GM23338 (cell line): ENCODE results near the gene BIN1. TPM values are rescaled to one million over a fixed set of nuclear protein-coding genes. Genes with fewer than 3 reads are reported as not detected.

Experiments used
- ATAC-seq: fragments of 200-7000 bp; cut with Tn5 transposase; 3 replicates; pipeline ENCODE4 v1.9.1; 2020
- DNase-seq: peaks from one replicate; pipeline ENCODE4 v3.0.0-alpha.2; 2015; ENCODE audit warnings: low spot score
- H2AFZ ChIP-seq: fragments of 200-600 bp; sonication (generic); 2 replicates; pipeline ENCODE4 v1.8.0; 2016; ENCODE audit warnings: antibody characterized with exemption, mild to moderate bottlenecking, moderate library complexity
- H3F3A ChIP-seq: fragments of 200-600 bp; sonication (generic); replicated peaks from 2 replicates; pipeline ENCODE4 v1.8.0; 2017; ENCODE audit warnings: antibody characterized with exemption, mixed run types, low read depth
- H3K27ac ChIP-seq: fragments of 200-600 bp; sonication (generic); 2 replicates; pipeline ENCODE4 v1.6.1; 2016; ENCODE audit warnings: low read depth
- H3K27me3 ChIP-seq: fragments of 200-600 bp; sonication (generic); 2 replicates; pipeline ENCODE4 v1.8.0; 2016; ENCODE audit warnings: mild to moderate bottlenecking, mixed run types, moderate library complexity; ENCODE audit not compliant: insufficient read depth
- H3K36me3 ChIP-seq: fragments of 200-600 bp; sonication (generic); 2 replicates; pipeline ENCODE4 v1.8.0; 2016; ENCODE audit warnings: mild to moderate bottlenecking; ENCODE audit not compliant: insufficient read depth
- H3K4me1 ChIP-seq: fragments of 200-600 bp; sonication (generic); 2 replicates; pipeline ENCODE4 v1.8.0; 2016; ENCODE audit warnings: mild to moderate bottlenecking, moderate library complexity; ENCODE audit not compliant: insufficient read depth
- H3K4me2 ChIP-seq: fragments of 200-600 bp; sonication (generic); 2 replicates; pipeline ENCODE4 v1.7.1; 2017; ENCODE audit warnings: mixed run types
- H3K4me3 ChIP-seq: fragments of 200-600 bp; sonication (generic); 2 replicates; pipeline ENCODE4 v1.6.1; 2016; ENCODE audit warnings: mixed run types
- H3K79me2 ChIP-seq: fragments of 200-600 bp; sonication (generic); replicated peaks from 2 replicates; pipeline ENCODE4 v1.8.0; 2017; ENCODE audit warnings: mild to moderate bottlenecking; ENCODE audit not compliant: insufficient read depth
- H3K9me2 ChIP-seq: fragments of 200-600 bp; sonication (generic); 2 replicates; pipeline ENCODE4 v1.8.0; 2017; ENCODE audit not compliant: insufficient read depth
- H4K20me1 ChIP-seq: fragments of 200-600 bp; sonication (generic); replicated peaks from 2 replicates; pipeline ENCODE4 v1.8.0; 2017; ENCODE audit warnings: mild to moderate bottlenecking; ENCODE audit not compliant: insufficient read depth
- H3K27ac Mint-ChIP-seq: 2 replicates; pipeline ENCODE4 v1.8.0; 2020; ENCODE audit warnings: inconsistent platforms, mild to moderate bottlenecking, moderate library complexity, mixed read lengths
- H3K27me3 Mint-ChIP-seq: 3 replicates; pipeline ENCODE4 v1.8.0; 2022; ENCODE audit warnings: low read depth, mild to moderate bottlenecking, moderate library complexity, mixed read lengths, inconsistent platforms; ENCODE audit not compliant: insufficient read depth, poor library complexity
- H3K36me3 Mint-ChIP-seq: 3 replicates; pipeline ENCODE4 v1.8.0; 2021; ENCODE audit warnings: low read depth, mild to moderate bottlenecking, inconsistent platforms, moderate library complexity, mixed read lengths
- H3K4me1 Mint-ChIP-seq: 3 replicates; pipeline ENCODE4 v1.8.0; 2020; ENCODE audit warnings: mild to moderate bottlenecking, inconsistent platforms, mixed read lengths
- H3K4me3 Mint-ChIP-seq: 3 replicates; pipeline ENCODE4 v1.8.0; 2021; ENCODE audit warnings: moderate library complexity, mild to moderate bottlenecking, inconsistent platforms, mixed read lengths
- H3K9me3 Mint-ChIP-seq: 3 replicates; pipeline ENCODE4 v1.8.0; 2020; ENCODE audit warnings: moderate library complexity, mild to moderate bottlenecking, inconsistent platforms, mixed read lengths
- CREB1 ChIP-seq: fragments of 250-450 bp; sonication (Bioruptor Pico); IDR thresholded peaks from 2 replicates; pipeline ENCODE4 v1.5.0; 2020; ENCODE audit warnings: low read depth, mild to moderate bottlenecking, moderate library complexity
- CTCF ChIP-seq, 2 experiments: fragments of 200-600 bp in 1 of 2; sonication (generic) in 1 of 2; conservative IDR thresholded peaks; 2 replicates each; pipeline versions ENCODE4 v1.5.1 to v1.6.1; 2016 to 2017; ENCODE audit warnings: antibody characterized with exemption in 2 of 2, low read depth in 2 of 2, mild to moderate bottlenecking in 2 of 2, moderate library complexity in 1 of 2
- ETS1 ChIP-seq: IDR thresholded peaks from 2 replicates; pipeline ENCODE4 v1.6.1; 2016; ENCODE audit warnings: antibody characterized with exemption
- EZH2 ChIP-seq: fragments of 200-600 bp; sonication (generic); IDR thresholded peaks from one replicate; pipeline ENCODE4 v1.8.0; 2017; ENCODE audit warnings: antibody characterized with exemption, mild to moderate bottlenecking, low read depth; ENCODE audit not compliant: unreplicated experiment
- EZH2phosphoT487 ChIP-seq: fragments of 200-600 bp; sonication (generic); IDR thresholded peaks from one replicate; pipeline ENCODE4 v1.8.1; 2018; ENCODE audit warnings: antibody characterized with exemption; ENCODE audit not compliant: unreplicated experiment
- JUNB ChIP-seq: IDR thresholded peaks from one replicate; pipeline ENCODE4 v1.6.1; 2016; ENCODE audit warnings: antibody characterized with exemption; ENCODE audit not compliant: unreplicated experiment
- NANOG ChIP-seq: IDR thresholded peaks from 2 replicates; pipeline ENCODE4 v1.6.1; 2016; ENCODE audit warnings: antibody characterized with exemption, borderline replicate concordance
- POLR2AphosphoS5 ChIP-seq: IDR thresholded peaks from 2 replicates; pipeline ENCODE4 v1.6.1; 2016; ENCODE audit warnings: antibody characterized with exemption, low read depth
- REST ChIP-seq: IDR thresholded peaks from one replicate; pipeline ENCODE4 v1.6.1; 2018; ENCODE audit warnings: antibody characterized with exemption; ENCODE audit not compliant: unreplicated experiment
- STAT1 ChIP-seq: IDR thresholded peaks from one replicate; pipeline ENCODE4 v1.6.1; 2016; ENCODE audit warnings: antibody characterized with exemption; ENCODE audit not compliant: unreplicated experiment
- ZNF114 ChIP-seq: fragments of 250-450 bp; sonication (Bioruptor Pico); IDR thresholded peaks from 2 replicates; pipeline ENCODE4 v1.5.0; 2020; ENCODE audit warnings: mild to moderate bottlenecking, moderate library complexity
- ZNF331 ChIP-seq: fragments of 250-450 bp; sonication (Bioruptor Pico); IDR thresholded peaks from 2 replicates; pipeline ENCODE4 v1.5.0; 2020; ENCODE audit warnings: low read depth, mild to moderate bottlenecking, moderate library complexity
- ZNF462 ChIP-seq: fragments of 250-450 bp; sonication (Bioruptor Pico); IDR thresholded peaks from 2 replicates; pipeline ENCODE4 v1.5.0; 2020; ENCODE audit warnings: mild to moderate bottlenecking, moderate library complexity
- polyA plus RNA-seq: library from polyadenylated mRNA; unstranded; fragments of >200 nt; fragmentation: Nextera tagmentation; extraction: Ambion mirVana; gene quantifications from 2 replicates; pipeline ENCODE4 v1.2.1, GENCODE V29; 2016
- total RNA-seq: library from RNA; depleted of rRNA; stranded (reverse); fragments of >200 nt; shearing (Covaris generic); gene quantifications from 2 replicates; pipeline ENCODE4 v1.2.3, GENCODE V29; 2014

The BIN1 gene
- total and polyA plus RNA-seq, 2 experiments from 2014 or later, result 30.1 to 56.4 TPM

DNA sequence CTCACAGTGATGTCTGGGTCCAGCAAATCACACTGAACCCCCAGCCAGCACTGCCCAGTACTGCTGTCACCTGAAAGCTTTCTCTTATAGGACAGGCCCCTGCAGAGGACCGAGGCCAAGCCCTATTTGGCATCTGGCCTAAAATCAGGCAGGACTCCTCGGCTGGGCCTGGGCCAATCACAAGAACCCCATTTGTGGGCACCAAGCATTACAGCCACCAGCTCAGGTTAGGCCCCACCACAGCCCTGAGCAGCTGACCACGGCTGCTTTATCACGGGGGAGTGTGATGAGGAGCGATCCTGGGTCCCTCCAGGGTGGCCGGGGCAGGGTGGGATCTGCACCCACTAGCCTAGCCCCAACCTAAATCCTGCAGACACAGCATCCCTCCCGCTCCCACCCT, 8.2 kb downstream of the BIN1 start:
- no peak overlapping the region for H3K4me3 ChIP-seq
- peaks cover 38% of the 10 kb centered on the region for H3K79me2 ChIP-seq
- no peaks in the 10 kb centered on the region for H3K36me3 ChIP-seq
- no peak overlapping the region for H3K27ac Mint-ChIP-seq
- no peak for DNase-seq
- 0 out of 3 replicates have a peak, but pooled peaks cover 5% of the 10 kb centered on the region for H3K36me3 Mint-ChIP-seq
- peaks cover 59% of the 10 kb centered on the region for H3K4me1 Mint-ChIP-seq
- H3K9me3 Mint-ChIP-seq, result no peaks in the 10 kb centered on the region; the same call in 2 of the 3 replicates
- peaks cover 10% of the 10 kb centered on the region for H3K27me3 Mint-ChIP-seq
- H3F3A ChIP-seq, result no peaks in the 10 kb centered on the region
- no peak overlapping the region for H2AFZ ChIP-seq
- H3K27ac ChIP-seq, result no peak overlapping the region
- no peak overlapping the region for H3K4me3 Mint-ChIP-seq
- no peak overlapping the region for H3K4me2 ChIP-seq
- no peaks in the 10 kb centered on the region for H3K9me2 ChIP-seq
- TF ChIP-seq STAT1 (no peak), NANOG (no peak), EZH2phosphoT487 (no peak), CTCF (conservative IDR thresholded peaks at IDR 0.05; ENCODE audit: low read depth in 2 of 2) (no peak), POLR2AphosphoS5 (no peak), ZNF114 (no peak), CREB1 (no peak), ETS1 (no peak), ZNF462 (CRISPR knock-in tag) (no peak), REST (no peak), EZH2 (no peak), JUNB (no peak), ZNF331 (no peak)
- no peaks in the 10 kb centered on the region for H3K27me3 ChIP-seq
- peaks cover 16% of the 10 kb centered on the region; the same call in 1 of the 2 replicates for H3K4me1 ChIP-seq
- H4K20me1 ChIP-seq, result peaks cover 3% of the 10 kb centered on the region; the same call in 1 of the 2 replicates
- ATAC-seq, result no peak
